Endothelial cell (in vitro differentiated cells): ENCODE results near the gene NOS3. TPM values are rescaled to one million over a fixed set of nuclear protein-coding genes. Genes with fewer than 3 reads are reported as not detected.

Experiments used
- DNase-seq: peaks from one replicate; pipeline ENCODE4 v3.0.0; 2021; ENCODE audit warnings: low spot score
- H3K27ac Mint-ChIP-seq: one replicate; pipeline ENCODE4 v1.8.0; 2021; ENCODE audit warnings: mixed read lengths, inconsistent platforms; ENCODE audit not compliant: unreplicated experiment
- H3K27me3 Mint-ChIP-seq: one replicate; pipeline ENCODE4 v1.8.0; 2021; ENCODE audit warnings: mild to moderate bottlenecking, moderate library complexity, mixed read lengths, inconsistent platforms; ENCODE audit not compliant: unreplicated experiment
- H3K36me3 Mint-ChIP-seq: one replicate; pipeline ENCODE4 v1.8.0; 2021; ENCODE audit warnings: mild to moderate bottlenecking, low read depth, mixed read lengths, inconsistent platforms; ENCODE audit not compliant: unreplicated experiment
- H3K4me1 Mint-ChIP-seq: one replicate; pipeline ENCODE4 v1.8.0; 2021; ENCODE audit warnings: mild to moderate bottlenecking, mixed read lengths, inconsistent platforms; ENCODE audit not compliant: unreplicated experiment
- H3K4me3 Mint-ChIP-seq: one replicate; pipeline ENCODE4 v1.8.0; 2021; ENCODE audit warnings: mild to moderate bottlenecking, mixed read lengths, inconsistent platforms; ENCODE audit not compliant: unreplicated experiment
- H3K9me3 Mint-ChIP-seq: one replicate; pipeline ENCODE4 v1.8.0; 2021; ENCODE audit warnings: mixed read lengths, inconsistent platforms; ENCODE audit not compliant: unreplicated experiment
- CTCF ChIP-seq: fragments of 200-600 bp; sonication (generic); IDR thresholded peaks from one replicate; pipeline ENCODE4 v1.5.0; 2021; ENCODE audit warnings: antibody characterized with exemption; ENCODE audit not compliant: unreplicated experiment
- total RNA-seq: library from RNA; stranded (reverse); fragmentation: NEBNext Ultra II Directional; extraction: Animal tissue kit (Norgen Biotek cat#: 25700); gene quantifications from one replicate; pipeline ENCODE4 v1.2.1, GENCODE V29; 2021; ENCODE audit not compliant: unreplicated experiment

The NOS3 gene
- total RNA-seq, 1 donor from 2014 or later: 102 TPM

DNA sequence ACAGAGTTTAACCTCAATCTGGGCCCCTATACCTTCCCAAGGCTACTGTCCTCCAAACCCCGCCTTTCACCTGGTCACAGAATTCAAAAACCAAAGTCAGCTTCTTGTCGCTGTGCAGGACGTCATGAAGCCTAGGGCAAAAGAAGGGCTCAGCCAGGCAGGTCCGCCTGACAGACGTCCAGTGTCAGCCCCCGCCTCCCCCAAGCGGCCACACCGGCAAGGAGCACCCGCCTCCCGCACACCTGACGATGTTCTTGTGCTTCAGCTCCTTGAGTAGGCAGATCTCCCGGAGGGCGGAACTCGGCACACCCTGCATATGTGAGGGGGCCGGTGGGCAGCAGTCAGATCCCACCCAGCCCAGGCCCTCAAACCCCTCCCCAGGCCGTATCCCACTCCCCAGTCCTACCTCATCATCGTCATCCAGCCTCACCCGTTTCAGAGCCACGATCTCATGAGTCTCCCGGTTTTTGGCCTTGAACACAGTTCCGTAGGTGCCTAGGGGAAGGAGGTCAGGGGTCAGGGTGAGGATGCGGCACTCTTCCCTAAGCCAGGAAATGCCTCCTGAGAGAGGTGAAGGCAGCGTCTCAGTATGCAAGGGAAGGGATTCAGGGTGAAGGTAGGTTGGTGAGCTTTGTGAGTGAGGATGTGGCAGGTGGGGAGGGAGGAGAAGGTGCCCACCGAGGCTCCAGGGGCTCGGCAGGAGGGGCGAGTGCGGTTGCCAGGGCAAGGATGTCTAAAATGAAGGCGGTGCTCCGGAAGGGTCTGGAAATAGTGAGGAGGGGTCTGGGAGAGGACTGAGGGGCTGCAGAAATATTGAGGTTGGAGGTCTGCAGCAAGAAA is 66.1 kb downstream of the NOS3 start:
- Mint-ChIP-seq H3K27me3 (peaks cover 23% of the 10 kb centered on the region), H3K27ac (peak overlapping the region; percentile 88), H3K4me3 (peak overlapping the region; percentile 96), H3K36me3 (peaks cover 11% of the 10 kb centered on the region), H3K4me1 (peaks cover 41% of the 10 kb centered on the region), H3K9me3 (no peaks in the 10 kb centered on the region)
- no peak for TF ChIP-seq CTCF
- no peak for DNase-seq

DNA sequence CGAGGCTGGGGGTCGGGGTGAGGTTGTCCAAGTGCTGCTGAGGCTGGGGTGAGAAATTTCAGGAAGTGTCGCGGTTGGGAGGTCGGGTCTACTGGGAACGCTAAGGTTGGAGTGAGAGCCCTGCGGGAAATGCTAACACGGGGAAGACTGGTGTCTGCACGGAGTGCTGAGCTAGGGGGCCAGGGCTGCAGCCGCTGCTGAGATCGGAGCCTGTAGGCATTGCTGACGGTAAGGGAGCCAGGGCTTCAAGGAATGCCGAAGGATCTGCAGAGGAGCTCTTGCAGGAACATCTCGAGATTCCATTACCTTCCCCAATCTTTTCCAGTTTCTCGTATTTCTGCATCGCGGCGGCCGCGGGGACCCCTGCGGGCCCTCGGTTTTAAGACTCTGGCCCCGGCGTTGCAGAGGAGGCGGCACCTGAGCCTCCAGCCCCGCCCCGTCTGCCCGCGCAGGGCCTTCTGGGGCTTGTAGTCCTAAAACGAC is 66.7 kb downstream of the NOS3 start, which contains the start of gene CDK5:
Gene CDK5, minus strand, starts transcription at position 392 of the 483 bp plus-strand sequence. Its CDS starts 49 bp downstream, at position 343.
- Mint-ChIP-seq H3K27me3 (peaks cover 23% of the 10 kb centered on the region), H3K9me3 (no peaks in the 10 kb centered on the region), H3K4me1 (peaks cover 42% of the 10 kb centered on the region), H3K4me3 (peak within 1 kb of the TSS; percentile 96), H3K36me3 (peaks cover 9% of the 10 kb centered on the region), H3K27ac (peak within 1 kb of the TSS; percentile 89)
- no peak for DNase-seq
- TF ChIP-seq CTCF: no peak

- peaks cover 35% of the 10 kb centered on the region for H3K4me1 Mint-ChIP-seq
- H3K36me3 Mint-ChIP-seq: peaks cover 4% of the 10 kb centered on the region
- peak overlapping the region; percentile 96 for H3K4me3 Mint-ChIP-seq
- H3K9me3 Mint-ChIP-seq: no peaks in the 10 kb centered on the region
- peak; percentile 94 for DNase-seq
- peaks cover 18% of the 10 kb centered on the region for H3K27me3 Mint-ChIP-seq
- TF ChIP-seq CTCF: no peak
- H3K27ac Mint-ChIP-seq: peak overlapping the region; percentile 89
Measured at GRCh38 chr7:151057989-151058780, 67.4 kb downstream of the NOS3 start.

- peaks cover 35% of the 10 kb centered on the region for H3K4me1 Mint-ChIP-seq
- no peak for DNase-seq
- H3K27me3 Mint-ChIP-seq: peaks cover 18% of the 10 kb centered on the region
- H3K4me3 Mint-ChIP-seq: peak overlapping the region; percentile 96
- H3K36me3 Mint-ChIP-seq: peaks cover 4% of the 10 kb centered on the region
- peak overlapping the region; percentile 89 for H3K27ac Mint-ChIP-seq
- no peaks in the 10 kb centered on the region for H3K9me3 Mint-ChIP-seq
- no peak for TF ChIP-seq CTCF
Measured at GRCh38 chr7:151058781-151059366, 68.1 kb downstream of the NOS3 start.
